T-helper 2 cell treated with Interferon-gamma antibody and Interleukin-4, amounts not matched to agents 100 ng/mL and 5 ng/mL, for 36 hours (primary cell): Measurements from ENCODE around the gene FAM237B. TPM values are rescaled to one million over a fixed set of nuclear protein-coding genes. Genes with fewer than 3 reads are reported as not detected.
"Not testable (repeated sequence)": the region's sequence is repeated elsewhere in the genome, so short reads cannot be mapped to it uniquely, and the experiment has no call there.

Experiments
- intact Hi-C: fragments of 100-400 bp; cut with micrococcal nuclease; formaldehyde crosslinking; loops from one replicate; pipeline ENCODE4 v1.15.1; 2023
- total RNA-seq: library from RNA; stranded (reverse); gene quantifications from 2 replicates; pipeline ENCODE4 v1.2.3, GENCODE V29; 2022

The FAM237B gene
- not detected in 2 replicates for total RNA-seq

- intact Hi-C loops: no loop called here
Observed at GRCh38 chr7:90320801-90321494, at the start of gene FAM237B. TSS of gene FAM237B (minus strand) at chr7:90321304. CDS start at chr7:90319748, 1,556 bp downstream.

GRCh38 chr7:90351987-90352386 is 30.9 kb upstream of the FAM237B start:
- intact Hi-C loops: no loop called here

GRCh38 chr7:90350032-90350431 is 28.9 kb upstream of the FAM237B start:
- intact Hi-C loops: not testable (repeated sequence)

GRCh38 chr7:90349305-90349704 is 28.2 kb upstream of the FAM237B start:
- intact Hi-C loops: loop anchor here (10.0 kb wide), 1 partner anchor 1785 kb away; the partner anchor contains the start of gene CYP51A1

GRCh38 chr7:90347759-90348158 is 26.7 kb upstream of the FAM237B start:
- intact Hi-C loops: loop anchor here (2.0 to 10.0 kb wide), 4 partner anchors 27 to 1787 kb away; partner anchors contain the start of genes CYP51A1, MTERF1 and STEAP1

- intact Hi-C loops: loop anchor here (1.0 to 10.0 kb wide), 7 partner anchors 28 to 1788 kb away; partner anchors contain the start of genes CFAP69, CLDN12, CYP51A1 and MTERF1
Observed at GRCh38 chr7:90346336-90347125, 25.4 kb upstream of the FAM237B start, which contains the start of gene GTPBP10. TSS of gene GTPBP10 (plus strand) at chr7:90346716. CDS start at chr7:90346742, 26 bp downstream.

- intact Hi-C loops: loop anchor here (1.0 to 10.0 kb wide), 7 partner anchors 29 to 1789 kb away; partner anchors contain the start of genes CFAP69, CLDN12, CYP51A1 and MTERF1
Observed at GRCh38 chr7:90345595-90346335, 24.7 kb upstream of the FAM237B start.

- intact Hi-C loops: loop anchor here (10.0 kb wide), 1 partner anchor 1790 kb away; the partner anchor contains the start of gene CYP51A1
Observed at GRCh38 chr7:90345016-90345415, 23.9 kb upstream of the FAM237B start.

- intact Hi-C loops: no loop called here
Observed at GRCh38 chr7:90337106-90337505, 16.0 kb upstream of the FAM237B start.

- intact Hi-C loops: not testable (repeated sequence)
Observed at GRCh38 chr7:90334926-90335325, 13.8 kb upstream of the FAM237B start.

GRCh38 chr7:90334193-90334843 is 13.2 kb upstream of the FAM237B start:
- intact Hi-C loops: no loop called here

- intact Hi-C loops: no loop called here
Observed at GRCh38 chr7:90326500-90326899, 5.4 kb upstream of the FAM237B start.

GRCh38 chr7:90322837-90323236 is 1.7 kb upstream of the FAM237B start:
- intact Hi-C loops: no loop called here

- intact Hi-C loops: no loop called here
Observed at GRCh38 chr7:90320418-90320800, 695 bp downstream of the FAM237B start.

GRCh38 chr7:90320014-90320413 is 1.1 kb downstream of the FAM237B start:
- intact Hi-C loops: no loop called here

- intact Hi-C loops: loop anchor here (5.0 kb wide), 1 partner anchor 98 kb away; no protein-coding TSS in a partner anchor
Observed at GRCh38 chr7:90313907-90314306, 7.2 kb downstream of the FAM237B start.

GRCh38 chr7:90312745-90313144 is 8.4 kb downstream of the FAM237B start:
- intact Hi-C loops: loop anchor here (1.0 to 5.0 kb wide), 2 partner anchors 100 to 115 kb away; no protein-coding TSS in a partner anchor

GRCh38 chr7:90311175-90311574 is 9.9 kb downstream of the FAM237B start:
- intact Hi-C loops: loop anchor here (5.0 kb wide), 1 partner anchor 101 kb away; no protein-coding TSS in a partner anchor

GRCh38 chr7:90309872-90310271 is 11.2 kb downstream of the FAM237B start:
- intact Hi-C loops: loop anchor here (5.0 kb wide), 1 partner anchor 102 kb away; no protein-coding TSS in a partner anchor

- intact Hi-C loops: no loop called here
Observed at GRCh38 chr7:90303241-90303640, 17.9 kb downstream of the FAM237B start.
